Ectodermal cell (in vitro differentiated cells): ENCODE data around the gene FANCL.
"Not testable (repeated sequence)": the region's sequence is repeated elsewhere in the genome, so short reads cannot be mapped to it uniquely, and the experiment has no call there.

Source experiments
- H3K27ac ChIP-seq: 2 replicates; pipeline ENCODE4 v1.7.0; 2013; ENCODE audit warnings: mild to moderate bottlenecking, low read depth, low read length; ENCODE audit not compliant: insufficient read depth, poor library complexity, severe bottlenecking
- H3K27me3 ChIP-seq: 2 replicates; pipeline ENCODE4 v1.7.0; 2013; ENCODE audit warnings: mild to moderate bottlenecking, low read length; ENCODE audit not compliant: insufficient read depth, control insufficient read depth, poor library complexity, severe bottlenecking
- H3K36me3 ChIP-seq: one replicate; pipeline ENCODE4 v1.7.0; 2013; ENCODE audit warnings: low read length; ENCODE audit not compliant: control insufficient read depth, insufficient read depth
- H3K4me1 ChIP-seq: one replicate; pipeline ENCODE4 v1.7.0; 2013; ENCODE audit warnings: low read length; ENCODE audit not compliant: control insufficient read depth, insufficient read depth
- H3K4me3 ChIP-seq: 2 replicates; pipeline ENCODE4 v1.7.0; 2013; ENCODE audit warnings: low read depth, low read length, control low read depth; ENCODE audit not compliant: insufficient read depth
- H3K9me3 ChIP-seq: 2 replicates; pipeline ENCODE4 v1.7.0; 2013; ENCODE audit warnings: mild to moderate bottlenecking, low read length, moderate library complexity; ENCODE audit not compliant: control insufficient read depth
- WGBS, 2 experiments: methylation state at CpG; one replicate each; pipeline ENCODE4 v1.1.7; 2013; ENCODE audit warnings: missing lambda C conversion rate in 2 of 2; 5-methylcytosine and 5-hydroxymethylcytosine counted together

The FANCL gene

GRCh38 chr2:58130238-58130637 is 110.9 kb downstream of the FANCL start:
- H3K27ac ChIP-seq = no peak overlapping the region

GRCh38 chr2:58127111-58127510 is 114.0 kb downstream of the FANCL start:
- no peak overlapping the region for H3K4me3 ChIP-seq
- H3K9me3 ChIP-seq = no peaks in the 10 kb centered on the region
- no peak overlapping the region for H3K27ac ChIP-seq
- no peaks in the 10 kb centered on the region for H3K36me3 ChIP-seq
- 95 to 97% methylated on average over 2 of the region's 3 CpGs for WGBS, 2 experiments
- H3K4me1 ChIP-seq = no peaks in the 10 kb centered on the region
- no peaks in the 10 kb centered on the region for H3K27me3 ChIP-seq

More at GRCh38 chr2:58130238-58130637, 110.9 kb downstream of the FANCL start:
- Histone ChIP-seq H3K9me3 (no peaks in the 10 kb centered on the region), H3K27me3 (no peaks in the 10 kb centered on the region), H3K4me1 (no peaks in the 10 kb centered on the region), H3K4me3 (no peak overlapping the region), H3K36me3 (no peaks in the 10 kb centered on the region)
- 100% methylated on average over 1 of the region's 2 CpGs; no CpG with 5 or more reads in 1 of the 2 experiments for WGBS, 2 experiments

GRCh38 chr2:58122540-58122939 is 118.6 kb downstream of the FANCL start:
- Histone ChIP-seq H3K4me3 (no peak overlapping the region), H3K36me3 (no peaks in the 10 kb centered on the region), H3K27me3 (no peaks in the 10 kb centered on the region), H3K9me3 (no peaks in the 10 kb centered on the region), H3K27ac (no peak overlapping the region), H3K4me1 (no peaks in the 10 kb centered on the region)
- 89 to 96% methylated on average over 3 of the region's 3 CpGs for WGBS, 2 experiments

- Histone ChIP-seq H3K9me3 (no peaks in the 10 kb centered on the region), H3K27ac (no peak overlapping the region), H3K27me3 (no peaks in the 10 kb centered on the region), H3K36me3 (no peaks in the 10 kb centered on the region), H3K4me3 (no peak overlapping the region), H3K4me1 (no peaks in the 10 kb centered on the region)
- 83 to 89% methylated on average over 1 of the region's 3 CpGs for WGBS, 2 experiments
Measured at GRCh38 chr2:58122040-58122439, 119.1 kb downstream of the FANCL start.

- no peaks in the 10 kb centered on the region for H3K27me3 ChIP-seq
Measured at GRCh38 chr2:58120626-58121229, 120.4 kb downstream of the FANCL start.

GRCh38 chr2:58113563-58113962 is 127.6 kb downstream of the FANCL start:
- 90 to 95% methylated on average over 7 of the region's 9 CpGs for WGBS, 2 experiments
- not testable (repeated sequence) for H3K4me1 ChIP-seq, H3K36me3 ChIP-seq, H3K9me3 ChIP-seq, H3K4me3 ChIP-seq, H3K27me3 ChIP-seq, H3K27ac ChIP-seq

More at GRCh38 chr2:58120626-58121229, 120.4 kb downstream of the FANCL start:
- WGBS, 2 experiments = 93 to 94% methylated on average over 5 of the region's 5 CpGs
- no peak overlapping the region for H3K4me3 ChIP-seq
- no peaks in the 10 kb centered on the region for H3K9me3 ChIP-seq
- no peaks in the 10 kb centered on the region for H3K4me1 ChIP-seq
- H3K36me3 ChIP-seq = no peaks in the 10 kb centered on the region
- no peak overlapping the region for H3K27ac ChIP-seq

GRCh38 chr2:58110765-58111164 is 130.4 kb downstream of the FANCL start:
- WGBS, 2 experiments = 92 to 95% methylated on average over 5 to 6 of the region's 6 CpGs
- no peaks in the 10 kb centered on the region for H3K4me1 ChIP-seq
- H3K27me3 ChIP-seq = no peaks in the 10 kb centered on the region
- no peaks in the 10 kb centered on the region for H3K36me3 ChIP-seq
- no peak overlapping the region for H3K4me3 ChIP-seq
- no peaks in the 10 kb centered on the region for H3K9me3 ChIP-seq
- H3K27ac ChIP-seq = no peak overlapping the region

- no peaks in the 10 kb centered on the region for H3K9me3 ChIP-seq
- H3K4me1 ChIP-seq = no peaks in the 10 kb centered on the region
- H3K4me3 ChIP-seq = no peak overlapping the region
- no peaks in the 10 kb centered on the region for H3K36me3 ChIP-seq
- H3K27ac ChIP-seq = no peak overlapping the region
- no peaks in the 10 kb centered on the region for H3K27me3 ChIP-seq
- 91 to 95% methylated on average over 2 of the region's 2 CpGs for WGBS, 2 experiments
Measured at GRCh38 chr2:58109481-58109880, 131.6 kb downstream of the FANCL start.
